Measurements from ENCODE around the gene GSG1. TPM values are rescaled to one million over a fixed set of nuclear protein-coding genes. Genes with fewer than 3 reads are reported as not detected.

The GSG1 gene
- total RNA-seq, 2 donors from 2014 or later: 0.66 to 2.1 TPM

- Histone ChIP-seq H3K27ac (no peak overlapping the region), H3K4me1 (peaks cover 27% of the 10 kb centered on the region), H3K4me3 (no peak overlapping the region), H3K36me3 (replicated peaks in 1 of 2; ENCODE audit: insufficient read depth in 1 of 2, low read depth in 2 of 2) (no peaks in the 10 kb centered on the region), H3K27me3 (no peaks in the 10 kb centered on the region), H3K9me3 (no peaks in the 10 kb centered on the region)
- intact Hi-C loops (cut with DNase I): loop anchor here (10.0 kb wide), 1 partner anchor 113 kb away; no protein-coding TSS in a partner anchor
- ATAC-seq: no peak
- WGBS, 2 donors: 54 to 63% methylated on average over 6 of the region's 6 CpGs
- TF ChIP-seq CTCF (IDR thresholded peaks at IDR 0.05): no peak
- DNase-seq: no peak
Observed at GRCh38 chr12:13091832-13092231, 11.6 kb downstream of the GSG1 start.

DNA sequence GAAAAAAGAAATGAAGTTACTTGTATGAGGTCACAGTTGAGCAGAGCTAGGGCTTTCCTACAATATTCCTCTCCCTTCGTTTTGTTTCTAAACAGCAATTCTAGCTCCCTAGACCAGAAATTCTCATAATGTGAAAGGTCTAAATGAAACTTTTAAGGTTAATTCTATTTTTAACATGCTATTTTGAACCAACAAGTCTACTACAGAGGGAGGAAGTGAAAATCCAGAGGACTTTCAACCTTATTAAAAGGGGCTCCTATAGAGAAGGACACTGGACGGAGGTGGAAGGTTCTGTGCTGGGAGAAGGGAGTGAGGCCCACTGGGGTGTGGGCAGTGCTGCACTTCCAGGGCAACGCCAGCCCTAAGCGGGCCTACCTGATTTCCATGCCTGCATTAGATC lies 13.4 kb downstream of the GSG1 start:
- no peaks in the 10 kb centered on the region for H3K9me3 ChIP-seq

DNA sequence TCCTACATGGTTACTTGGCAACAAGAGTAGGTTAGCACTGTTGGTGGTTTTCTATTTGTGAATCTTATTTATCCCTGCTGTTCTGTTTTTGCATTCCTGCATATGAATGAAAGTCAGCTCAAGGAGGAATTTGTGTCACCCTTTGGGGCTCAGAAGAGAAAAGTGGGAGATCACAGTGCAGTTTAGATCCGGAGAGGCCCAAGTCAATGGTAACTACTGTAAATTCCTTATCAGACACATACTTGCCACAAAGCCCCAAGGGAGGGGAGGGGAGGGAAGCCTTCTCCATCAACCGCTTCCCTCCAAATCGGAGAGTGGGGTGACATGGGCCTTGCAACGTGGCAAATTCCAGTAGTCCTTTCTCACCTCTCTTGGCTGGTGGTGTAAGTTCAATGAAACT lies 15.0 kb downstream of the GSG1 start:
- intact Hi-C loops (cut with DNase I): no loop called here
- H3K36me3 ChIP-seq (replicated peaks in 1 of 2; ENCODE audit: insufficient read depth in 1 of 2, low read depth in 2 of 2): no peaks in the 10 kb centered on the region
- peaks cover 11% of the 10 kb centered on the region for H3K4me1 ChIP-seq
- no peaks in the 10 kb centered on the region for H3K27me3 ChIP-seq
- TF ChIP-seq POLR2A (IDR thresholded peaks at IDR 0.05): no peak
- no peak for TF ChIP-seq CTCF (IDR thresholded peaks at IDR 0.05)
- H3K9me3 ChIP-seq: no peaks in the 10 kb centered on the region
- DNase-seq: no peak
- 82 to 92% methylated on average over 4 of the region's 4 CpGs for WGBS, 2 donors
- H3K4me3 ChIP-seq: no peak overlapping the region
- H3K27ac ChIP-seq: no peak overlapping the region
- no peak for ATAC-seq

More for the DNA sequence above, 13.4 kb downstream of the GSG1 start:
- ATAC-seq: no peak
- intact Hi-C loops (cut with DNase I): loop anchor here (10.0 kb wide), 1 partner anchor 115 kb away; no protein-coding TSS in a partner anchor
- Histone ChIP-seq H3K27ac (no peak overlapping the region), H3K4me1 (peaks cover 17% of the 10 kb centered on the region), H3K27me3 (no peaks in the 10 kb centered on the region), H3K4me3 (no peak overlapping the region), H3K36me3 (replicated peaks in 1 of 2; ENCODE audit: insufficient read depth in 1 of 2, low read depth in 2 of 2) (no peaks in the 10 kb centered on the region)
- TF ChIP-seq CTCF (IDR thresholded peaks at IDR 0.05): no peak
- no peak for TF ChIP-seq POLR2A (IDR thresholded peaks at IDR 0.05)
- no peak for DNase-seq
- WGBS, 2 donors: 87 to 93% methylated on average over 4 of the region's 4 CpGs

GRCh38 chr12:13087766-13088165 lies 15.7 kb downstream of the GSG1 start:
- Histone ChIP-seq H3K4me1 (peaks cover 8% of the 10 kb centered on the region), H3K9me3 (no peaks in the 10 kb centered on the region), H3K4me3 (no peak overlapping the region), H3K36me3 (replicated peaks in 1 of 2; ENCODE audit: insufficient read depth in 1 of 2, low read depth in 2 of 2) (no peaks in the 10 kb centered on the region), H3K27ac (no peak overlapping the region), H3K27me3 (no peaks in the 10 kb centered on the region)
- DNase-seq (no peak), ATAC-seq (no peak)
- WGBS, 2 donors: 73 to 79% methylated on average over 5 of the region's 5 CpGs
- intact Hi-C loops (cut with DNase I): no loop called here
- no peak for TF ChIP-seq POLR2A (IDR thresholded peaks at IDR 0.05)
- TF ChIP-seq CTCF (IDR thresholded peaks at IDR 0.05): no peak

DNA sequence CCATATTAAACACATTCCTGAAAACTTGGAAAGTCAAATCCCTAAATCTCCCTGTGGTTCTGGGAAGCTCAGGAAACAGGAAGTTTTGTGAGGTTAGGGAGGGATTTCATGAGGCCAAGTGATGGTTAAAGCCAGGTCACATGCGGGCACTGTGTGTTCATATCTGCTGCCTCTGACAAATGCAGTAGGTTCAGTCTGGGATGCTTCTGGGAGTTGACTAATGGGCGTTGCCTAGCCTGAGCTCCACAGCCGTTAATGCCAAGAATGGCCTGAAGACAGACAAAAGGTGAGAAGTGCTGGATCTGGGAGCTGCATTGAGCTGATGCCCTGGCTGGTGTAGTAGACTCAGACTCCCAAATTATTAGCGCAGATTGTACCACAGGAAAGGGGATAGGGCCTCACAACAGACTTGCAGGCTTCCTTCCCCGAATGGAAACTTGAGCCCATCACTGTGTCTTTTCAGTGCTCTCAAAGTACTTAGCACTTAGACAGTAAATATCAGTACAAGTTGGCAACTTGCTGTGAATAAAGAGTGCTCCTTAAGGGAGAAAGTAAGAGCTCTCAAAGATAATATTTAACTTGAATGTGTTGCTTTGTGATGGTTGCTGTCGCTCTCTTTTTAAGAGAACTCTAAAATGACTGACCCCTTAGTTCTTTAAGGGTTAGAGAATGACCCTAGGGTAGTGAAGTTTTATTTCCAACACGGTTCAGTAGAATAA lies 17.3 kb downstream of the GSG1 start:
- ATAC-seq: no peak
- H3K27ac ChIP-seq: no peak overlapping the region
- H3K9me3 ChIP-seq: no peaks in the 10 kb centered on the region
- H3K4me1 ChIP-seq: no peaks in the 10 kb centered on the region
- no peaks in the 10 kb centered on the region for H3K36me3 ChIP-seq (replicated peaks in 1 of 2; ENCODE audit: insufficient read depth in 1 of 2, low read depth in 2 of 2)
- no peak for DNase-seq
- TF ChIP-seq CTCF (IDR thresholded peaks at IDR 0.05): no peak
- no peak for TF ChIP-seq POLR2A (IDR thresholded peaks at IDR 0.05)
- WGBS, 2 donors: 74 to 80% methylated on average over 5 to 7 of the region's 7 CpGs
- intact Hi-C loops (cut with DNase I): no loop called here
- no peak overlapping the region for H3K4me3 ChIP-seq
- no peaks in the 10 kb centered on the region for H3K27me3 ChIP-seq
